BJ (cell line): ENCODE measurements around the gene RAD51D. TPM values are rescaled to one million over a fixed set of nuclear protein-coding genes. Genes with fewer than 3 reads are reported as not detected.
"Not testable (repeated sequence)": the region's sequence is repeated elsewhere in the genome, so short reads cannot be mapped to it uniquely, and the experiment has no call there.

Source experiments
- CTCF ChIA-PET: fragments of 350-600 bp; formaldehyde crosslinking; extraction: SDS; loops from one replicate; lab custom pipeline; 2021; ENCODE audit warnings: antibody characterized with exemption, inconsistent platforms; lab: Yijun Ruan, JAX
- POLR2A ChIA-PET: fragments of 300-600 bp; sonication (Branson Sonifier 250); formaldehyde crosslinking; extraction: SDS; loops from one replicate; lab custom pipeline; 2021; ENCODE audit warnings: antibody characterized with exemption; lab: Charles Lee
- DNase-seq: peaks from one replicate; pipeline ENCODE4 v3.0.0-alpha.2; 2011; ENCODE audit warnings: low read depth
- H3K27me3 ChIP-seq: 2 replicates; pipeline ENCODE4 v1.6.0; 2011; ENCODE audit warnings: low read length; ENCODE audit not compliant: control insufficient read depth, insufficient read depth
- H3K36me3 ChIP-seq: 2 replicates; pipeline ENCODE4 v1.5.1; 2011; ENCODE audit warnings: low read length; ENCODE audit not compliant: control insufficient read depth, insufficient read depth
- H3K4me3 ChIP-seq: 2 replicates; pipeline ENCODE4 v1.5.1; 2011; ENCODE audit warnings: low read depth, mild to moderate bottlenecking, control low read depth, low read length
- CTCF ChIP-seq: IDR thresholded peaks from 2 replicates; pipeline ENCODE4 v1.5.1; 2011; ENCODE audit warnings: low read depth, mild to moderate bottlenecking, control low read depth, inconsistent platforms, low read length, moderate library complexity; ENCODE audit not compliant: insufficient read depth
- polyA plus RNA-seq: library from polyadenylated mRNA; depleted of rRNA; stranded (reverse); fragments of >200 nt; gene quantifications from 2 replicates; pipeline ENCODE4 v1.2.3, GENCODE V29; 2011

The RAD51D gene
- polyA plus RNA-seq, 1 experiment = 16.1 TPM

GRCh38 chr17:35155246-35155645 lies 35.6 kb upstream of the RAD51D start:
- Histone ChIP-seq H3K36me3 (no peaks in the 10 kb centered on the region), H3K27me3 (peaks cover 9% of the 10 kb centered on the region), H3K4me3 (no peak overlapping the region)
- POLR2A ChIA-PET = no interaction called here
- CTCF ChIA-PET = no interaction called here
- no peak for DNase-seq
- TF ChIP-seq CTCF = no peak

DNA sequence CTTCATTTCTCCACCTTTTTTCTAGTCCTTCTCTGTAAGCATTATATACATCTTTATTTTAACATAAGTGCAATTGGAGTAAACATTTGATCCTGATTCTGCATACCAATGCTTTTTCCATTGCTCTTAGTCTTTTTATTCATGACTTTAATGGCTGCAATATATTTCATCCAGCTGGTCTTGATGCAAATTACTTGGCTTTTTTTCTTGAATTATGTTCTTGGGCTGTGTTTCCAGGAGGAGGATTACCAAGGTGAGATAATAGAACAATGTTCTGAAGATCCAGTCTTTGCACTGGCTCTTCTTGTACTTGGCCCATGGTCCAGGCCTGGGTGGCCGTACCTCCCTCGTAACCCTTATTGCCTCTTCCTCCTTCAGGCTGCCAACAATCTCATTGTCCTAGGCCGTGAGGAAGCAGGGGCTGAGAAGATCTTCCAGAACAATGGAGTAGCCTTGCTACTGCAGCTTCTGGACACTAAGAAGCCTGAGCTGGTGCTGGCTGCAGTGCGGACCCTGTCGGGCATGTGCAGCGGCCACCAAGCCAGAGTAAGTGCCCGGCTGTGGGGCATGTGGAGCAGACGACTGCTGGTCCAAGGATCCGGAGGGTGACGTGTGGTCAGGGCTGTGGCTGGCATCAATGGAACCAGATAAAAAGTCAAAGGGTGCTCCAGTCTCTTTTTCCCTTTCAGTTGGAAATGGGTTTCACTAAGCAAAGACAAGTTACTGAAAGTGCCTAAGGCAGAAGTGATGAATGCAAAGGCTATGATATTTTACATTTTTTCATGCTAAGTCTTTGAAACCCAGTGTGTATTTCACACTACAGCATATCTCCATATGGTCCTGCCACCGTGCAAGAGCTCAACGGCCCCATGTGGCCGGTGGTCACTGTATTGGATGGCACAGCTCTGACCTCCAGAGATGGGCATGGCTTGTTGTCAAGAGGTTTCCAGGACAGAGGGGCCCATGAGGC lies 34.8 kb upstream of the RAD51D start:
- POLR2A ChIA-PET = no interaction called here
- DNase-seq = no peak
- CTCF ChIA-PET = no interaction called here
- Histone ChIP-seq H3K4me3 (no peak overlapping the region), H3K36me3 (no peaks in the 10 kb centered on the region), H3K27me3 (peaks cover 9% of the 10 kb centered on the region)
- no peak for TF ChIP-seq CTCF

- no peak for DNase-seq
- ChIA-PET CTCF (interaction anchor here (0.9 to 1.6 kb wide), 2 partner anchors 8 to 12 kb away, joined by 3 read pairs; no protein-coding TSS in a partner anchor), POLR2A (no interaction called here)
- Histone ChIP-seq H3K36me3 (no peaks in the 10 kb centered on the region), H3K4me3 (no peak overlapping the region), H3K27me3 (peaks cover 7% of the 10 kb centered on the region)
- TF ChIP-seq CTCF = no peak
These were observed 32.9 kb upstream of the RAD51D start for GRCh38 chr17:35152421-35153140.

DNA sequence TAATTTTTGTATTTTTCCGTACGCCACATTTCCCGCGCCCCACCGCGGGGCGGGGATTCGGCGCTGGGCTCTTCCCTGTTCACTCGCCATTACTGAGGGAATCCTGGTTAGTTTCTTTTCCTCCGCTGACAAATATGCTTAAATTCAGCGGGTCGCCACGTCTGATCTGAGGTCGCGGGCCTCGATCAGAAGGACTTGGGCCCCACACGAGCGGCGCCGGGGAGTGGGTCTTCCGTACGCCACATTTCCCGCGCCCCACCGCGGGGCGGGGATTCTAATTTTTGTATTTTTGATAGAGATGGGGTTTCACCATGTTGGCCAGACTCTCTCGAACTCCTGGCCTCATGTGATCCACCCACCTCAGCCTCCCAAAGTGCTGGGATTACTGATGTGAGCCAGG lies 31.4 kb upstream of the RAD51D start:
- CTCF ChIA-PET = interaction anchor here (0.6 kb wide), 1 partner anchor 17 kb away, joined by 3 read pairs; no protein-coding TSS in a partner anchor
- POLR2A ChIA-PET, H3K27me3 ChIP-seq, DNase-seq, H3K36me3 ChIP-seq, H3K4me3 ChIP-seq: not testable (repeated sequence)

DNA sequence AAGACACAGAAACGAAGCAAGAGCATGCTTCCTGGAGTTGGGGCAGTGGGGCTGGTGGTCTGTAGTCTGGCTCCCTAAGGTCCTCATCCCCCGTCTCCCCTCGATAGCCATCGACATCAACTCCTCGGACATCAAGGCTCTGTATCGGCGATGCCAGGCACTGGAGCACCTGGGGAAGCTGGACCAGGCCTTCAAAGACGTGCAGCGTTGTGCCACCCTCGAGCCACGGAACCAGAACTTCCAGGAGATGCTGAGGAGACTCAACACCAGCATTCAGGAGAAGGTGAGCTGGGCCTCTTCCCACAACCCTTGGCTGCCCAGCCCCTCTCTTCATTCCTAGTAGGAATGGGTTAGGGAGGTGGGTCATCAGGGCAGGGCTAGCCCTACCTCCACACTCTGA lies 30.3 kb upstream of the RAD51D start:
- no peak for TF ChIP-seq CTCF
- Histone ChIP-seq H3K36me3 (no peaks in the 10 kb centered on the region), H3K4me3 (no peak overlapping the region), H3K27me3 (peaks cover 7% of the 10 kb centered on the region)
- no peak for DNase-seq
- ChIA-PET CTCF (interaction anchor here (0.6 kb wide), 1 partner anchor 160 kb away, joined by 6 read pairs; no protein-coding TSS in a partner anchor), POLR2A (no interaction called here)
